GF-D8 (cell line): ENCODE data around the gene SNAI3.

Source experiments
- DNase-seq: peaks from one replicate; lab custom pipeline; 2025; lab: John Stamatoyannopoulos, UW

Gene SNAI3

DNA sequence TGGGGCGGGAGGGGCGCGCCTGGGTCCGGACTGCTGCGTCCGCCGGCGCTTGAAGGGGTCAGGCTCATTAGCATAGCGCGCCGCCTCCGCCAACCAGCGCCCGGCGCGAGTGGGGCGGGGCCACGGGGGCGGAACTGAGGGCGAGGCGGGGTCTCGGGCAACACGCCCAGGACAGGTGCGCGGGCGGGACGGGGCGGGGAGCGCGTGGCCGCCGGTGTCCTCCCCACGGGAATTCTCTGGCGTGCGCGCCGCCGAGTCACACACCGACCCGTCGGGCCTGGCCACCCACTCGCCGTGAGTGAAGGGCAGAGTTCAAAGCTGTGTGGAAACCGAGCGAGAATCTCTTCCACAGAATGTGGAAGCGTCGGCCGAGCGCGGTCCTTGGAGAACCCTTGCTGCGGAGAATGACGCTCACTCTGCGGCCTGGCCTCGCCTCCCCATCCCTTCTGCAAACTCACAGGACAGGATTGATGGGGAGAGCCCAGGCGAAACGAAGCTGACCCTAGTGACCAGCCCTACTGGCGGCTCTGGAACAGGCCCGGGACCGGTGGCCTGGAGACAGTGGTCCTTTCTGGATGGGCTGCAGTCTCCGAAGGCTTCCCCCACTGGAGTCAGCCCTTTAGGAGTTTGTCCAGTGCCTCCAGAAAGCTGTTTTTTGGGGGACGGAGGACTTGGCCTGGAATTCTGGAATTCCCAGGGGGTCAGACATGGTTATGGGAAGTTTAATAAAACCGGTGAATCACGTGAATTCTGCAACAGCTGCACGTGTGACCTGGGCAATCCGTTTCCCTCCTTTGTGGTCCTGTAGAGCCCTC lies at the start of gene SNAI3:
Gene SNAI3 (minus strand): TSS at position 69 of the 815 bp plus-strand sequence. CDS start 101 bp downstream, outside the sequence.
- DNase-seq = peak; percentile 45

DNA sequence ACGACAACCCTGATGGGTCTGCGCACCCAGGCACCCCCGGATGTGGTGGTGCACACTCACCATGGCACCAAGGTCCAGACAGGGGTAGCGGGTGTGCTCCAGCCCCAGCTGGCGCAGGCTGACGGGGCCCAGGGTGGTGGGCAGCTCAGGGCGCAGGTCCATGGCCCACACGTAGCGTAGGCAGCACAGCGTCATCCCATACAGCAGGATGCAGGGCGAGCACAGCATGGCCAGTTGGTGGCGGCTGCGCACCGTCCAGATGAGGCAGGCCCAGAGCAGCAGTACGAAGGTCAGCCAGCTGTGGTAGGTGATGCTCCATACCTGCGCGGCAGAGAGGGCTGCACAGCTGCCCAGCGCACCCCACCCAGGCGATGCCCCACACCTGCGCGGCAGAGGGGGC lies 49.8 kb upstream of the SNAI3 start:
- DNase-seq = no peak

DNA sequence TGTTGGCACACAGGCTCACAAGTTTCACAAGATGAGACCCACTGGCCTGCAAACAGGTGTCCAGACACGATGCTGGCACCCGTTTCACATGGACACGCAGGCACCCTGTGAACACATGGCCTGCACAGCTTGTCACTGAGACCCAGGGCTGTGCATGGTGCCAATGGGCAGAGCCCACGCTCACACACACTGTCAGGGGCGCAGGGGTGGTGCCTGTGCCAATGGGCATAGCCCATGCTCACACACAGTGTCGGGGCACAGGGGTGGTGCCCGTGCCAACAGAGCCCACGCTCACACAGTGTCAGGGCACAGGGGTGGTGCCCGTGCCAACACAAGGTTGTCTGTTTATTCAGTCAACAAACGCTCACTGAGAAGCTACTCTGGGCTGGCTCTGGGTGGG lies 49.3 kb upstream of the SNAI3 start:
- DNase-seq = no peak

DNA sequence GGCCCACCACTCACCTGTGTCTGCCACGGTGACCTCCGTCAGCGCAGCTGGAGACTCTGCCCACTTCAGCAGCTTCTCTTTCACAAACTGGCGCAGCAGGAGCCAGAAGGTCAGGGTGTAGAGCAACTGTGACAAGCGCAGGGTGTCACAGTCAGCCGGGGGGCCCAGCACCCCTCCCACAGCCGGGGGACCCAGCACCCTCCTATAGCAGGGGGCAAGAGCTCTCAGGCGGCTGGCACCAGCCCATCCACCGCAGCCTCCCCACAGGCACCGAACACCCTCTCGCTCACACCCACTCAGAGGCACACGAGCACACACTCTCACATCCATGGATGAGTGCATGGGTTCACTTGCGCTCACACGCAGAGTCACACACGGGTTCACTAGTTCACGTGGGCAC lies 48.8 kb upstream of the SNAI3 start:
- no peak for DNase-seq

DNA sequence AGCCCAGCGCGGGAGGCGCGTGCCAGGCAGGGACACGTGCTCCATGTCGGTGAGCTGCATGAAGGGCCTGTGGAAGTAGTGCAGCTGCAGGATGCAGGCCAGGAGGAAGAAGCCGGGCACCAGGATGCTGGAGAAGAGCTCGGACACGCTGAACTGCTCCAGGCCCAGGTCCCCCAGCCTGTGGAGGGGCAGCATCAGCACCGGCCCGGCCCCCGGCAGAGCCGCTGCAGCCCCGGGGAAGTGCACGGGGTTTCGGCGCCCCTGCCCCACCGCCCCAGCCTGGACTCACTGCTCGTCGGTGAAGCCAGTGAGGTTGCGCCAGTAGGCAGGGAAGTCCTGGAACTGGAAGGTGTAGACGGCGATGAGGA lies 48.0 kb upstream of the SNAI3 start:
- DNase-seq = no peak

DNA sequence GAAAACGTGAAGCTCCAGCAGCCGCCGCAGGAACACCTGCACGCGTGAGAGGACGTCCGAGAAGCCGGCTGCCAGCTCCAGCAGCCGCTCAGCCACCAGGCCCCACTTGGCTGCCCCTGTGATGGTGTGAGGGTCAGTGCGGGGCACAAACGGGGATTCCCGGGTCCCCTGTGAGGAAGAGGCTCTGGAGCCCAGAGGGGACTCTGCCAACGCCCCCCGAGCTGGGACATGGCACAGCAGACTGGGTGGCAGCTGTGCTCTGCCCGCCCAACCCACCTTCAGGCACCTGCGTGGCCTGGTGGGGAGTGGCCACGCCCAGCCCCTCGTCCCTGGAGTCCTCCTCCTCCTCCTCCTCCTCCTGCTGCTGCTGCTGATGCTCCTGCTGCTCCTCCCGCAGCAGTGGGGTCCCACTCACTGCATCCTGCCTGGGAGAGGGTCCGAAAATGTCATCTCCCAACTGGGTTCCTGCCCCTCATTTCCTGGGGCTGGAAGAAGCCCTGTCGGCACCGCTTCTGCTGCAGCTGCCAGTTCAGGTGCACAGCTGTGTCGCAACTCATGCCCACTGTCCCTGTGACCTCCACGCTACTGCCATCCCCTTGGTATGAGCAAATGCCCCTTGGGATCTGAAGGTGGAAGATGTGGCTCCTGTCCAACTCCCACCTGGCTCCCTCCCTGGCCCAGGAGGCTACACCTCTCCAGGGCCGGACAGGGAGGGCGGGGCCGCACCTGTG lies 47.5 kb upstream of the SNAI3 start:
- no peak for DNase-seq

DNA sequence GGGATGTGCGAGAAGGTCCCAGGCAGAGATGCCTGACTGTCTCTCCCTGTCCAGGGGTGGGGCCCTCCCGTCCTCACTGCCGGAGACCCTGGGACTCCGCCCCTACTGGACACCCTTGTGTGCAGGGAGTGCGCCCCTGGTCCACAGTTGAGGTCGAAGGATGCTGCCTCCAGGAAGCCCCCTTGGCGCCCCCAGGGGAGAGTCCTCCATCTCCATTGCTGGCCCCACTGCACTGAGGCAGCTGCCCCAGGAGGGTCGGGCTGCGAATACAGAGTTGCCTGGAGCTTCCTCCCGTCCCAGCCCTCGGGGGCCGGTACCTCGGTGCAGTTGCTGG lies 46.6 kb upstream of the SNAI3 start:
- no peak for DNase-seq

DNA sequence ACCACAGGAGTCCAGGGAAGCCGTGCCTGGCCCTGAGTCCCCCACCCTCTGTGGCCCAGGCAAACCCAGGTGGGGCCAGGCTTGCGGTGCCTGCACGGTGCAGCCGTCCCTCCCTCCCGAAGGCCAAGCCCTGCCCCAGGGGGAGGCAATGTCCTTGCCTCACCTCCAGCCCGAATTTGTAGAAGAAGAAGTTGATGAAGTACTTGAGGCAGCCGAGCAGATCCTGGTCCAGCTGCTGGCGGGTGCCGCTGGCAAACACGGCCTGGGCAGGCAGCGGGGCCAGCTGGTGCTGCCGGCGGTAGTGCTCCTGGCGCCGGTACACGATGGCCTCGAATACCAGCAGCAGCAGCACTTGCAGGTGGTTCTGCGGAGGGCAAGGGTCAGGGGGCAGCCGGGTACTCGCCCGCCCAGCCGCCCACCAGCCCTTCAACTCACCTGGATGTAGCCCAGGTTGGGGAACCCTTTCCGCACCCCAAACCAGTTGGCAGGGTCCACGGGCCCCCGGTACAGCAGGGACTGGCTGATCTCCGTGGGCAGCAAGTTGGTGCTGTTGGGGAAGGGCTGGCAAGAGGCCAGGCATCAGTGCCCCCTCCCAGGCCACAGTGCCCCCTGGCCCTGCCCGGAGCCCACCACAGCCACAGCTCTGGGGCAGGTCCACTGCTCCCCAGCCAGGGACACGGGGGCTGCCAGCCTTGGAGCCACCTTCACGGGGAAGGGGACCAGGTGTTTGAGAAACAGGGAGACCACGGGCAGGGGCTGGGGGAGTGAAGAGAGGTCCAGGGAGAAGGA lies 46.1 kb upstream of the SNAI3 start:
- DNase-seq = no peak

DNA sequence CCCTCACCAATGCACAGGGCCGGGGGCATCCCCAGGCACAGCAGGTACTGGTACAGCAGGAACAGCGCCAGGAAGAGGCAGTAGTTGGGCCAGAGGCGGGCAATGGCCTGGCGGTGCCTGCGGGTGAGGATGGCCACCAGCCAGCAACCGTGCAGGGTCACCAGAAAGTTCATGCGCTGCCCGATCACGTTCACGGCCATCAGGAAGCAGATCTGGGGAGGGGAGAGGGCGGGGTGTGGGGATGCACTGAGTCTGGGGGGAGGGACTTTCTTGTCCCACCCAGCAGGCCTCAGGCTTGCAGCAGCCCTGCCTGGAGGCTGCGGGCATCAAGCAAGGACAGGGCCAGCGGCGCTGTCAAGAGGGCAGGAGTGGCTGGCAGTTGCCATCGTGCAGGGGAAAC lies 45.4 kb upstream of the SNAI3 start:
- DNase-seq = no peak

DNA sequence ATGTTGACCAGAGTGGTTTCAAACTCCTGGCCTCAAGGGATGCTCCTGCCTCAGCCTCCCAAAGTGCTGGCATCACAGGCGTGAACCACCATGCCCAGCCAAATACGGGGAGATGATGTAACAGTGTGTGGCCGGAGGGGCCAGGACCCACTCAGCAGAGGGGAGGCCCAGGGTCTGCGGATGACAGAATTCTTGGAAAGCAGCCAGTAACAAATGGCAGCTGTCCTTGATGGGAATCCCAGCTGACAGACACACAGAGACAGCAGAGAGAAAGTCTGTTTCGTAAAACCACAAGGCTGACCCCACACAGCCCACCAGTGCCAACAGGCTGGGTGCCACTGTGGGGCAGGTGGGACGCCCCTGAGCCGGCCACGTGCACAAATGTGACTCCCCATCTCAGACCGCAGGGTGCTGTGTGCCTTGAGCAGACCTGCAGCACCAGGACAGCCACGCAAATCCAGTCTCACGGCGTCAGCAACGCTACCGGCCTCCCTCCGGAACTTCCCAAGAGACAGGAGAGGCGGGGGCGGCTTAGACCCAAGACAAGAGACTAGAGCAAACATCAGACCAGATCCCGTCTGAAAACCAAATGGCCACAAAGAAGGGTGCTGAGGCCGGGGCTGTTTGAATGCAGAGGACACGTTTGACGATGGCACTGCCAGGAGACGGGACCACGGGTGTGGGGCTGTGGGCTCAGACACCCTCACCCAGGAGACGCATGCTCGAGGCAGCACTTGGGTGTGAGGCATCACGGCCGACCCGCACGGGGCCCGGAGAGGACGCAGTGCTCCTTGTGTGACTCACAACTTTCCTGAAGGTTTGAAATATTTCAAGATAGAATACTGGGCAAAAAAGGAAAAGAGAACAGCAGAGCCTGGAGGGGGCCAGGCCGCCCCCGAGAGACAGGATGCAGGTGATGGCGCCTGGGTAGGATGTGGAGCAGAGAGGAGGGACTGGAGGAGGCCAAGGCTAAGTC lies 44.6 kb upstream of the SNAI3 start:
- no peak for DNase-seq

DNA sequence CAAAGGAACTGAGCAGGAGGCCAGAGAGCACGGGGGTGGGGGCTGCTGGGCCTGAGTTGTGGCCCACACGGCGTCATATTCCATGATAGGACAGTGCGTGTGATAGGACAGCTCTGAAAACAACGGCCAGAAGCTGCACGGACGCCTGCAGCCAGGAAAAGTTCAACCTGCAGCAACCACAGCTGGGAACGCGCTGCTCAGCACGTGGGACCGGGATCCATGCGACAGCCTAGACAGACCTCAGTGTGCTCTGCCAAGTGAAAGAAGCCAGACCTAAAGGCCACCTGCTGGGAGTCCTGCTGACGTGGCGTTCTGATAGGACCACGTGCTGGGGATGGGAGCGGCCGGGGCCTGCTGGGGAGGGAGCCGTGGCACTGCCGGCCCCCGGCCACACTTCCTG lies 41.6 kb upstream of the SNAI3 start:
- no peak for DNase-seq

DNA sequence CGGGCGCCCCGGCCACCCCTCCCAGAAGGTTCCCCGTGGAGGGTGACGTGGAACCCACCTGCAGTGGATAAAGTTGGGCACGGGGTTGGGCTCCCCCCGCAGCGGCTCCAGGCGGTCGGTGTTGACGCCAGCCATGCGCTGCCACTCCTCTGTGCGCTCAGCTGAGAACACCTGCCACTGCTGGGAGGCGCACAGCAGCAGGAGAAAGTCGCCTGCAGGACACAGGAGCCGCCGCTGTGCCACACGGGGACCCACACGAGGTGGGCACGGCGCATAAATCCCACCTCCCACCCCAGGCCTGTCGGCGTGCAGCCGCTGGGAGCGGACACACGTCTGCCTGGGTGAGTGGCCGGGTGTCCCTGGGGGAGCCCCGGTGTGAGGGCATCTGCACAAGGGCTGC lies 40.7 kb upstream of the SNAI3 start:
- no peak for DNase-seq

DNA sequence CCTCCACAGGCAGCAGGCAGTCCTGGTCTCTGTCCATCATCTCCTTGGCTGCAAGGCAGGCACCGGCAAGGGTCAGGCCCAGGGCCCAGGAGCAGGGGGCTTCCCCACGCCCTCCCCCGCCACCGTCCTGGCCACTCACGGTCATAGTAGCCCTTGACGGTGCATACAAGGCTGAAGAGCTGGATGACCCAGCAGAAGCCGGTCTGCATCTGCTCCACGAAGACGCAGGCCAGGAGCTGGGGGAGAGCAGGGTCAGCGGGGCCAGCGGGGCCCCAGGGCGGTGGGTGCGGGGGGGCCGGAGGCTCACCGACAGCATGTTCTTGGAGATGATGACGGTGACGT lies 40.1 kb upstream of the SNAI3 start:
- DNase-seq = no peak

DNA sequence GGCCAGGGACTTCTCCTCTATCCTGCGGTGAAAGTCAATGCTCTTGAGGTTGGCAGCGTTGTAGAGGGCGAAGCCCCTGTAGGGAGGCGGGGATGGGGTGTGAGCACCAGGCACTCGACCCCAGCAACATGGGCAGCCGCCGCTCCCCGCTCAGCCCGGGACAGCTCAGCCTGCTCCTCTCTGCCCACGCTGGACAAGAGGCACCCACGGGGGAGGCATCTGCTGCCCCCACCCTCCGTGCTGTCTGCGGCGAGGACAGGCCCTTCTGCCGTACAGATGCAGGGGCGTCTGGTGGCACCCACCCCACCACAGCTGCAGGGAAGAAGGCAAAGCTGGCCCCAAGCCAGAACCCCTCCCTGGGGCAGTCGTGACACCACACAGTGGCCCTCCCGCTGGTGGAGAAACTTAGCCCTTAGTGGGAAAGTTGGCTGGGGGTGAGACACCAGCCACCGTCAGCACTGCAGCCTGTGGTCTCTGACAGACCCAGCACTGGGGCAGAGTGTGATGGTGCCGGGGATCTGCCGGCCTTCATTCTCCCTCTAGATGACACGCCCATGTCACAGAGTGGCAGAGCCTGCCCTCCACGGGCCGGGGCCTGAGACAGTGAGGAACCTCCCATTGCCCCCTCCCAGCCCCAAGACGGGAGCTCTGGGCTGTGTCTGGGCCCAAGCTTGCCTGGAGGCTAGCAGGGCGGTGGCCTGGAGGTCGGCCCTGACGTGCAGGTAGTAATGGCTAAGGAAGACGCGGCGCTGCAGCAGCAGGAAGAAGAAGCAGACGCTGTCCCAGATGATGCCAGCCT lies 39.5 kb upstream of the SNAI3 start:
- no peak for DNase-seq

DNA sequence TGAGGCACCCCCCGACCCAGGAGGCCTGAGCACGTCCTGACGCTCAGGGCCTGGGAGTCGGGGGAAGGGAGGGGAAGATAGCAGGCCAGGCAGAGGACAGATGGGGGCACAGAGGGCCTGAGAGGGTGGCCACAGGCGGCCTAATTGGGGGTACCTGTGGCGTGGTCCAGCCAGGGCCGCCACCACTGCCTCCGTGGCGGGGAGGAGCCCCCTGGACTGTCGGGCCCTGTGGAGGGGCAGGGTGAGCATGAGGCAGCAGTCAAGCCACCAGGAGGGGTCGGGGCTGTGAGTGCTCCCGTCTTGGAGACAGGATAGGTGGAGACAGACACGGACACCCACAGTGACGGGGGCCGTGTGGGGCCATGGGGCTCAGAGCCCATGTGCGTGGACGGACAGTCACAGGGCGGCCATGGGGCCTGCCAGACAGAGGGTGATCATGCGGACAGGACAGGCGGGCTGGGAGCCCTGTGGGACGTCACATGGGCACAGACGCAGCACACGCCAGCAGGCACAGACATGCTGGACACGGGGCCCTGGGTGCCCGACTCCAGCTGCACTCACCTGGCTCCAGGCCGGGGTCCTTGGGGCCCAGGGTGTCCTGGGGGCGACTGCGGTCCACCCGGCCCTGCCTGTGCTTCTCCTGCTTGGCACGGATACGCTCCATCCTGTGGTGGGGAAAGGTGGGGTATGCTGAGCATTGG lies 38.7 kb upstream of the SNAI3 start:
- no peak for DNase-seq

DNA sequence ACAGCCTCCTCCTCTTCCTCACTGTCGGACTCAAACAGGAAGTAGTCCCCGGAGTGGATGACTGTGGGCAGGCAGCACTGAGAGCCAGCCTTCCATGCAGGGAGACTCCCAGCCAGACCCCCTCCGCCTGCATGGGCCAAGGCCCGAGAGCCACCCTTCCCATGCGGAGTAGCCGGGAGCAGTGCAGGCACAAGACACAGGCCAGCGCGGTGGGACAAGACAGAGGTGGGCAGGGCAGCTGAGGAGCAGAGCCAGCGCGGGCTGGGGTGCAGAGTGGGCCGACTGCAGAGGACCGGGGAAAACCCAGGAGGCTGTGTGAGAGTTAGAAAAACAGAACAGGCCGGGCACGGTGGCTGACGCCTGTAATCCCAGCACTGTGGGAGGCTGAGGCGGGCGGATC lies 37.6 kb upstream of the SNAI3 start:
- DNase-seq = no peak

DNA sequence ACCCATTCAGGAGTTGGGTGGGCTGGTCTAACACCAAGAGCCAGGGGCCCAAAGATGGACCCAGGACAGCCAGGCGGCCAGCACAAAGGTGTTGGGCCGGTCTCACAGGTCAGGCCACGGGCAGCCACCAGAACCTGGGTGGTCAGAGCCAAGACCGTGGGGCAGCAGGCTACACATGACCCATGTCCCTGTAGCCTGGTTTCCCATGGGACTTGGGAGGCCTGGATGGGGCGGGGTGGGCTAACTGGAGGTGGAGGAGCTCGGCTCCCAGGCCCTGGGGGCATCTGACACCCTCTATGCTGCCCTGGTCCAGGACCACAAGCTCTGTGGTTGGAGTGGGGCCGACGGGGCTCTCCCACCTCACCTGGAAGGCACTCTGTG lies 37.2 kb upstream of the SNAI3 start:
- no peak for DNase-seq

DNA sequence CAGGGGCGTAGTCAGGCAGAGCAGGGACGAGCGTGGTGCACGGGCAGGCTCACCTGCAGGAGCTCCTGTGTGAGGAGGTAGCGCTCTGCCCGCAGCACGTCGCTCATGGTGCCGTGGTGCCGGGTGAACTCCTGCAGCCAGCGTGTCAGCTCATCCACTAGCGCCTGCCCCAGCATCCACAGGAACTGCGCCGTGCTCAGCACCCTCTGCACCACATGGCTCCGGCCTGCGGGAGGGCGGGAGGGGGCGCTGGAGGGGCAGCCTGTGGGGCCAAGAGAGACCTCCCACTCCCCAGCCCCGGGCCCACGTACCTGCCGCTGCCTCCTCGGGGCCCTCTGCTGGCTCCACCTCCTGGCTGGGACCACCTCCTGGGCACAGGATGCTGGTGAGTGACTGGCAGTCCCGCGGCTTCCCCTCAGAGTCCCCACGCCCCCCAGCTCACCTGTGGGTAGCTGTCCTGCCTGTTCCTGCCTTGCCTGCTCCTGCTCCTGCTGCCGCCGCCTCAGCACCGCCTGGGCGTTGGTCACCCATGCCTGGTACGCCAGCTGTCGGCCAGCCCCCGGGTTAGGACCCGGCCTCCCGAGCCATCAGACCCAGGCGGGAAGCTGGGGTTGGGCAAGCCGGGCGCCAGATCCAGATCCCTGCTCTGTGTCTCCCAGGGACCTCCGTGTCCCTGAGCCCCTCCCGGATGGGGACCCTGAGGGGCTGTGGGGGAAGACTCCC lies 36.6 kb upstream of the SNAI3 start:
- no peak for DNase-seq

DNA sequence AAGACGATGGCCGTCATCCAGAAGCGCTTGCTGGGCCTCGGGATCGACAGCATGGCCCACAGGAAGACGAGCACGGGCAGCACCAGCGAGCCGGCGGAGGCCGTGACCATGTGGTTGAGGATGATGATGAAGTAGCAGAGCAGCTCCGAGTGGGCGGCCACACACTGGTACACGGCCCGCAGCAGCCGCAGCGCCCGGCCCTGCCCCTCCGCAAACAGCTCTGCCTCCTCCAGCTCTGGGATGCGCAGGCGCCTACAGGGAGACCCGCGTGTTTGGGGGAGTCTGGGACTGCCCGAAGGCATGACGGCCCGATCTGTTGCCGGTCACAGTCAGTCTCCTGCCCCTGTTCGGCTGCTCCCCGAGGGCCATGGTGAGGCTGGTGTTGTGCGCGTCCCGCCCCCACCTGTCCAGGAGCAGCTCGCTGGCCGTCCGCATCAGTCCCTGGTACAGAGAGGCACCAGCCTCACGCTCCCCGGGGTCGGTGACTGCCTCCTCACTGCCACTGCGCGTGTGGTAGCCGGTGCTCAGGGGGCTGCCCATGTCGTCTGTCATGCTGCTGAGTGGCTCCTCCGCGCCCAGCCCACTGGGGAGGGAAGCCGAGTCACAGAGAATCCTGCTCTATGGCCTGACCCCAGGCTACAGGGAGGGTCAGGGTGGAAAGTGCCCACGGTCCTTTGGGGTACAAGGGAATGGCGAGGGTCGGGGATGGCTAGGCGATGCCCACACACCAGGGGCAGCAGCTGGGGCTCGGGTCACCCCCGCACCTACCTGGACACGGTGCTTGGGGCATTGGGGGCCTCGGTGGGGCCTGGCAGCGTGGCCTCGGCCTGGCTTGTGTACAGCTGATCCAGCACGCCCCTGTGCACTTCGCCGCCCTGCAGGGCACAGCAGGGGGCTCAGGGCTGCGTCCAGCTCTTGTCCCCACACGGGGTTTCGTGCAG lies 35.8 kb upstream of the SNAI3 start:
- no peak for DNase-seq
